SHP77 (cell line): ENCODE measurements around the gene C1orf174.

Source experiments
- DNase-seq, 2 experiments: peaks; one replicate each; lab custom pipeline; 2025; lab: John Stamatoyannopoulos, UW

Gene C1orf174

GRCh38 chr1:3910049-3910731, 10.1 kb upstream of the C1orf174 start:
- peak in 1 of 2 experiments; percentile 28 for DNase-seq

- no peak for DNase-seq
These were observed 9.5 kb upstream of the C1orf174 start for GRCh38 chr1:3909615-3910014.

GRCh38 chr1:3908886-3909517, 8.9 kb upstream of the C1orf174 start:
- DNase-seq, result no peak

- DNase-seq, result no peak
These were observed 7.6 kb upstream of the C1orf174 start for GRCh38 chr1:3907621-3908165.

- DNase-seq, result peak in 1 of 2 experiments; percentile 13
These were observed 7.0 kb upstream of the C1orf174 start for GRCh38 chr1:3907031-3907534.

GRCh38 chr1:3906672-3907020, 6.6 kb upstream of the C1orf174 start:
- no peak for DNase-seq

GRCh38 chr1:3905953-3906671, 6.0 kb upstream of the C1orf174 start:
- DNase-seq, result no peak

- no peak for DNase-seq
These were observed 5.3 kb upstream of the C1orf174 start for GRCh38 chr1:3905266-3905952.

- no peak for DNase-seq
These were observed 4.7 kb upstream of the C1orf174 start for GRCh38 chr1:3904843-3905185.

- DNase-seq, result no peak
These were observed 4.2 kb upstream of the C1orf174 start for GRCh38 chr1:3904006-3904842.

- DNase-seq, result peak; percentile 60 to 62
These were observed 3.3 kb upstream of the C1orf174 start for GRCh38 chr1:3903141-3904005.

GRCh38 chr1:3902571-3903091, 2.6 kb upstream of the C1orf174 start:
- no peak for DNase-seq

GRCh38 chr1:3902111-3902511, 2.0 kb upstream of the C1orf174 start:
- DNase-seq, result no peak

GRCh38 chr1:3900969-3901529, 977 bp upstream of the C1orf174 start:
- peak; percentile 92 to 94 for DNase-seq

GRCh38 chr1:3899754-3900149, 320 bp downstream of the C1orf174 start:
- DNase-seq, result no peak

GRCh38 chr1:3898994-3899753, 898 bp downstream of the C1orf174 start:
- no peak for DNase-seq

GRCh38 chr1:3898475-3898735, 1.7 kb downstream of the C1orf174 start:
- no peak for DNase-seq

GRCh38 chr1:3896396-3897000, 3.6 kb downstream of the C1orf174 start:
- no peak for DNase-seq

GRCh38 chr1:3895951-3896325, 4.1 kb downstream of the C1orf174 start:
- no peak for DNase-seq
